Measurements from ENCODE around the gene CNIH4.

The CNIH4 gene

DNA sequence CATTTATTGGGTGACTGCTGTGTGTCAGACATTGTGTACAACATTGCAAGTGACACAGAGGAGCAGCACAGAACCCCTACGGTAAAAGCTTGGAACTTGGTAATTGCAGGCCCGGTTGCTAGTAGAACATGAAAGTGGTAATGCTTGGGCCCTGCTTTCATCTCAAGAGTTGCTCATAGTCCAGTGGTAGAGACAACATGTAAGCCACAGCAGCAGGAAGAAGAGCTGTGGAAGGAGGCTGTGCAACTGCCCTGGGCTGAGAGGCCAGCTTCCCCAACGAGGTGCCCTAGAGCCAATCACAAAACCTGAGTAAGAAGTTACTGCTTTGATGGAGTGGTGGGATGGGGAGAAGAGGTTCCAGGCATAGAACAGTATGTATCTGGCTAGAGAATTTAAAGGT, 18.4 kb downstream of the CNIH4 start:
- no peak overlapping the region for H3K4me3 ChIP-seq (ENCODE audit: low read length)
- TF ChIP-seq, protein P1, sequence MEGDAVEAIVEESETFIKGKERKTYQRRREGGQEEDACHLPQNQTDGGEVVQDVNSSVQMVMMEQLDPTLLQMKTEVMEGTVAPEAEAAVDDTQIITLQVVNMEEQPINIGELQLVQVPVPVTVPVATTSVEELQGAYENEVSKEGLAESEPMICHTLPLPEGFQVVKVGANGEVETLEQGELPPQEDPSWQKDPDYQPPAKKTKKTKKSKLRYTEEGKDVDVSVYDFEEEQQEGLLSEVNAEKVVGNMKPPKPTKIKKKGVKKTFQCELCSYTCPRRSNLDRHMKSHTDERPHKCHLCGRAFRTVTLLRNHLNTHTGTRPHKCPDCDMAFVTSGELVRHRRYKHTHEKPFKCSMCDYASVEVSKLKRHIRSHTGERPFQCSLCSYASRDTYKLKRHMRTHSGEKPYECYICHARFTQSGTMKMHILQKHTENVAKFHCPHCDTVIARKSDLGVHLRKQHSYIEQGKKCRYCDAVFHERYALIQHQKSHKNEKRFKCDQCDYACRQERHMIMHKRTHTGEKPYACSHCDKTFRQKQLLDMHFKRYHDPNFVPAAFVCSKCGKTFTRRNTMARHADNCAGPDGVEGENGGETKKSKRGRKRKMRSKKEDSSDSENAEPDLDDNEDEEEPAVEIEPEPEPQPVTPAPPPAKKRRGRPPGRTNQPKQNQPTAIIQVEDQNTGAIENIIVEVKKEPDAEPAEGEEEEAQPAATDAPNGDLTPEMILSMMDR (conservative IDR thresholded peaks at IDR 0.05; ENCODE audit: low read depth, low read length): no peak
- DNase-seq (ENCODE audit: low read depth): no peak

DNA sequence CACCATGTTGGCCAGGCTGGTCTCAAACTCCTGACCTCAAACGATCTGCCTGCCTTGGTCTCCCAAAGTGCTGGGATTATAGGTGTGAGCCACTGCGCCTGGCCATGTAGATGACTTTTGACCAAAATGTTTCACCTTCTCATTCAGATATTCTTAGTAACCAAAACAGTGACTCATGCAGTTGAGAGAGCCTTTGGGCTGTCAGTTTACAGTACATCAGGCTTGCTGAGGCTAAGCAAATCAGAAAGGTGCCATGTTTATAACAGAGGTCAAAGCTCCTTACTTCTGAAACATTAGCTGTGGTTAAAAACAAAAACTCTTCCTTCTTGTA, 21.0 kb downstream of the CNIH4 start:
- TF ChIP-seq, protein P1 (conservative IDR thresholded peaks at IDR 0.05; ENCODE audit: low read depth, low read length): no peak
- no peak overlapping the region for H3K4me3 ChIP-seq (ENCODE audit: low read length)
- peak; percentile 52 for DNase-seq (ENCODE audit: low read depth)

DNA sequence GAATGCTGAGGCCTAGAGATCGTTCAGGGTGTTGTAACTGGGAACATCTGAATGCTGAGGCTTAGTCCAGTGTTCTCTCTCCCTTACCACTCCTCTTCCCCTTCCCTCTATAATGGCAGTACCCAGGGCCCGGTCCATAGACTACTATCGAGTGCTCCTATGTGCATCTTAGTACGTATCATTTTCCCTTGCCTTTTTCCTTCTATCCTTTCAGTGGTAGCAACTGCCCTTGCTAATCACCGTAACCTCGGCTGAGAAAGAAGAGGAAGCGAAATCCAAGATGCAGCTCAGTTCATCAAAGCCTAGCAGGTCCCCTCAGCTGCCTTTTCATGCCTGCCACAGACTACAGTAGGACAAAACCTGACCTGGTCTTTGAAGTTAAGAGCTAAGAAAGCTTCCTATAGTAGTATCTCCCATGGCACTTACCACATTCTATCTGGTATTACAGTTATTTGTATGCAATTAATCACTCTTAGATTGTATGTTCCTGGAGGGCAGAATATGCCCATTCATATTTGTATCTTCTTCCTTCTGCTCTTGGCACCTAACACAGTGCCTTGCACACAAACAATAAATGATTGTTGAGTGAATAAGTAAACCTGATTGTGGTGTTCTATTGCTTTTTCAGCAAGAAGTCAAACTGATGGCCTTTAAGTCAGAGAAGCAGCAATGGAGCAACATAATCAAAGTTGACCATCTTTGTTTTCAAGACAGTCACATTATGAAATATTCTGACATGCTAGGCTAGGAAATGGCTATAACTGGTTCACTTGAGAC, 22.4 kb downstream of the CNIH4 start:
- DNase-seq (ENCODE audit: low read depth): no peak
- H3K4me3 ChIP-seq (ENCODE audit: low read length): no peak overlapping the region
- TF ChIP-seq, protein P1 (conservative IDR thresholded peaks at IDR 0.05; ENCODE audit: low read depth, low read length): no peak

DNA sequence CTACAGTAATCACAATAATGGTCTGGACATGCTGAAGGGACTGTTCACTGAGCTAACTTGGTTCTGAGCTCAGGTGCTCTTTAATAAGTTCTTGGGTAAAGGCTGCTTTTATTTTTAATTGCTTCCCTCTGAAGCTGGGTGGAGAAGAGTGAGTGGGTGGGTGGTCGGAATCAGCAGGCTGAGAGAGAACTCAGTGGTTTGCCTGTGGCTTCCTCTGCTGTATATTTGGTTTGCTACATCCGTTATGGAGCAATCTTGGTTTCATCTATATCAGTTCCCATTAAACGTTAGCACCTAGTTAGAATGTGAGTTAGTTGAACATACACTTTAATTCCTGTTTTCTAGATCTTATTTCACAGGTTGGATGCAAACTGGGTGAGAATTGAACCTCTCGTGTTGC, 23.3 kb downstream of the CNIH4 start:
- no peak for DNase-seq (ENCODE audit: low read depth)
- no peak overlapping the region for H3K4me3 ChIP-seq (ENCODE audit: low read length)
- TF ChIP-seq, protein P1 (conservative IDR thresholded peaks at IDR 0.05; ENCODE audit: low read depth, low read length): no peak

DNA sequence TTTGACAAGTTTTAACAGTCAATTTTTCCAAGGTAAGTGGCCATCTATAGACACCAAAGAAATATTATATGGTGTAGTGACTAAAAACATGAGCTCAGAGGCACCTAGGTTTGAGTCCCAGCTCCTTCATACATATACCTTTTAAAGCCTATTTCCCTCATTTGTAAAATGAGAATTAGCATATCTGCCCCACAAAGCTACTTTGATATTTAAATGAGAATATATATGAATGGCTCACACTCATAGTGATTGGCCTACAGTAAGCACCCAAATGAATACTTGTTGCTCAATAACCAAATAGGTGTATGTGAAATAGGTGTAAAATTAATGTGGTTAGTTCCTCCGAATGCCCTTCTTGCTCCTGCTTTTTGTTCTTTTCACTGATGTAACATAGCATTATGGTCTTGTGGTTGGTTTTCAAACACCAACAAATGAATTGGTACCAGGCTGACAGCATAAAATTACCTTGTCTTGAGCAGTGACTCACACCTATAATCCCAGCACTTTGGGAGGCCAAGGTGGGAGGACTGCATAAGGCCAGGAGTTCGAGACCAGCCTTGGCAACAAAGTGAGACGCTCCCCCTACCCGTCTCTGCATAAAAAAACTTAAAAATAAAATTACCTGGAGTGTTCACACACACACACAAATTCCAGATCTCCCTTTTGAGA, 25.3 kb downstream of the CNIH4 start:
- no peak overlapping the region for H3K4me3 ChIP-seq (ENCODE audit: low read length)
- DNase-seq (ENCODE audit: low read depth): no peak
- TF ChIP-seq, protein P1 (conservative IDR thresholded peaks at IDR 0.05; ENCODE audit: low read depth, low read length): no peak

DNA sequence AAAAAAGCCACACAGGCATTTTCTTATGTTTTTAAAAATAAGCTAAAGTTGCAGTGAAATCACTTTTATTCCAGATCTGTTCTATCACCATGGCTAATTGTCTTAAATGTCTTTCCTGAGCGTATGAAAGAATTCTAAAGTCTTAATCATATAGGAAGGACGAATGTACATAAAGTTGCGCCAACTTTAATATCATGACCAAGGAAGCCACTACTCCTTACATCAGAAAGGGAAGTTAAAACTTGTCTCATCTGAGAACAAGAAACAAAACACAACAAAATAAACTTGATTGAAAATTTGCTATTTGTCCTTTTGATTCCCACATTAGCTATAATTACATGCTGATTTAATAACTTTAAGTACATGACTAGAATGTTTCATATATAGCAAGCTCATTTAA, 26.5 kb downstream of the CNIH4 start:
- no peak overlapping the region for H3K4me3 ChIP-seq (ENCODE audit: low read length)
- TF ChIP-seq, protein P1 (conservative IDR thresholded peaks at IDR 0.05; ENCODE audit: low read depth, low read length): no peak
- DNase-seq (ENCODE audit: low read depth): no peak
